CD4-positive, alpha-beta memory T cell (primary cell): ENCODE results near the gene PEAK3. TPM values are rescaled to one million over a fixed set of nuclear protein-coding genes. Genes with fewer than 3 reads are reported as not detected.

Experiments
- CTCF ChIA-PET: fragments of 350-600 bp; sonication (Branson Sonifier 250); formaldehyde crosslinking; loops from one replicate; lab custom pipeline; 2021; ENCODE audit warnings: inconsistent platforms; ENCODE audit not compliant: partially characterized antibody; lab: Charles Lee
- POLR2A ChIA-PET: fragments of 350-600 bp; sonication (Branson Sonifier 250); formaldehyde crosslinking; loops from one replicate; lab custom pipeline; 2021; ENCODE audit not compliant: partially characterized antibody; lab: Charles Lee
- DNase-seq, 5 donors: peaks; one replicate each; pipeline versions ENCODE4 v3.0.0 to v3.0.0-alpha.2; 2020 to 2022; ENCODE audit warnings: mixed read lengths in 1 of 5
- H3K27ac ChIP-seq: one replicate; pipeline ENCODE4 v1.7.0; 2013; ENCODE audit warnings: low read depth, low read length
- H3K27me3 ChIP-seq: 2 replicates; pipeline ENCODE4 v1.7.0; 2013; ENCODE audit warnings: mild to moderate bottlenecking, low read length, moderate library complexity; ENCODE audit not compliant: insufficient read depth
- H3K36me3 ChIP-seq: 2 replicates; pipeline ENCODE4 v1.7.0; 2013; ENCODE audit warnings: mild to moderate bottlenecking, low read length, moderate library complexity; ENCODE audit not compliant: insufficient read depth
- H3K4me1 ChIP-seq: 2 replicates; pipeline ENCODE4 v1.7.0; 2013; ENCODE audit warnings: mild to moderate bottlenecking, low read length, moderate library complexity; ENCODE audit not compliant: insufficient read depth
- H3K4me3 ChIP-seq, 2 donors: one replicate each; pipeline ENCODE4 v1.7.0; 2013; ENCODE audit warnings: low read length in 2 of 2, mild to moderate bottlenecking in 1 of 2
- H3K9me3 ChIP-seq, 2 donors: one replicate each; pipeline ENCODE4 v1.7.0; 2013; ENCODE audit warnings: low read length in 2 of 2, control low read depth in 1 of 2; ENCODE audit not compliant: control insufficient read depth in 1 of 2
- H3K27ac Mint-ChIP-seq, 7 donors: one replicate each; pipeline ENCODE4 v1.8.0; 2020 to 2021; ENCODE audit warnings: mixed read lengths in 7 of 7, mild to moderate bottlenecking in 6 of 7, inconsistent platforms in 3 of 7, moderate library complexity in 3 of 7
- H3K27me3 Mint-ChIP-seq, 2 donors: one replicate each; pipeline ENCODE4 v1.8.0; 2020 to 2021; ENCODE audit warnings: mixed read lengths in 2 of 2
- H3K36me3 Mint-ChIP-seq, 2 donors: one replicate each; pipeline ENCODE4 v1.8.0; 2020 to 2021; ENCODE audit warnings: mixed read lengths in 2 of 2, inconsistent platforms in 1 of 2, mild to moderate bottlenecking in 1 of 2
- H3K4me1 Mint-ChIP-seq, 4 donors: one replicate each; pipeline ENCODE4 v1.8.0; 2020 to 2021; ENCODE audit warnings: mixed read lengths in 4 of 4, mild to moderate bottlenecking in 1 of 4
- H3K4me3 Mint-ChIP-seq, 8 donors: one replicate each; pipeline ENCODE4 v1.8.0; 2020 to 2021; ENCODE audit warnings: mixed read lengths in 8 of 8, mild to moderate bottlenecking in 7 of 8, moderate library complexity in 6 of 8, inconsistent platforms in 3 of 8
- H3K9me3 Mint-ChIP-seq, 8 donors: one replicate each; pipeline ENCODE4 v1.8.0; 2020 to 2021; ENCODE audit warnings: mixed read lengths in 8 of 8, mild to moderate bottlenecking in 5 of 8, inconsistent platforms in 3 of 8, moderate library complexity in 1 of 8
- intact Hi-C: fragments of 100-400 bp; cut with micrococcal nuclease; formaldehyde crosslinking; loops from one replicate; pipeline ENCODE4 v1.15.1; 2023
- polyA plus RNA-seq, 2 donors: library from polyadenylated mRNA; unstranded; fragments of 300-500 nt; fragmentation: Illumina TruSeq; gene quantifications; one replicate each; pipeline ENCODE4 v1.2.3, GENCODE V29; 2021
- total RNA-seq, 2 experiments: library from RNA; stranded (reverse); gene quantifications; one replicate each; pipeline ENCODE4 v1.2.3, GENCODE V29; 2021

The PEAK3 gene
- total and polyA plus RNA-seq, 4 experiments from 2014 or later = 0.07 to 0.11 (median 0.07) TPM; not detected in 1

DNA sequence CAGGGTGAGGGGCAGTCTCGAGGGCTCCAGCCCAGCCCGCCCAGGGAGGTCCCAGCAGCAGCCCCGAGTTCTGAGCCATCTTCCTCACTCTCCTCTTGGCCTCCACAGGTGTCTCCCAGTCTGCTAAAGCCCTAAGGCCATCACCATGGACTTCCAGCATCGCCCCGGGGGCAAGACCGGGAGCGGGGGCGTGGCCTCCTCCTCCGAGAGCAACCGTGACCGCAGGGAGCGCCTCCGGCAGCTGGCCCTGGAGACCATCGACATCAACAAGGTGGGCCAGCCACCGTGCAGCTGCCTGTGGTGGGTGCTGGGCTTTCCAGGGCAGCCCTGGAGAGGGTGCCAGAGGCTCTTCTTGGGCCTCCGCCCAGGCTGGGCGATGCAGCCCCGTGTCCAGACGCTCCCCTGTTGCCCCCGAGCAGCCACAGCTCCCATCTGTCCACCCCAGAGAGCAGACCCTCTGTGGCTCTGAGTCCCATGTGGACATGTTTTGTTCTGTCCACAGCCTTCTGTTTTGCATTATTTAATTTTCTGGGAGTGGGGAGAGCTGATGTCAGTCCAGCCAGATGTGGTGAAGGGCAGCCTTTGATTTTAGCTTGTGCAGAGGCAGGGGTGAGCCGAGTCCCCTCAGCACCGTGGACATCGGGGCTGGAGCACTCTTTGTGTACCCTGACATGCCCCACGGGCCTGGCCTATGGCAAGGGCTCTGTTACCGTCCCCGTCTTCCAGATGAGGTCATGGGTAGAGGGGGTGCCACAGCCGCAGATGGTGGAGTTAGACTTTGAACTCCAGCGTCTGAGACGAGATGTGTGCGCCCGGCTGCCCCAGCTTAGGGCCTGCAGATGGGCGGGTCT lies 38.5 kb downstream of the PEAK3 start:
- peak overlapping the region in 2 of 8 donors; percentile 10 to 51 for H3K4me3 Mint-ChIP-seq
- no peaks in the 10 kb centered on the region for H3K9me3 Mint-ChIP-seq
- no peak for DNase-seq
- intact Hi-C loops = no loop called here
- no peaks in the 10 kb centered on the region for H3K27me3 ChIP-seq
- no peaks in the 10 kb centered on the region for H3K27me3 Mint-ChIP-seq
- peaks cover 23 to 43% of the 10 kb centered on the region in 2 donors for H3K36me3 Mint-ChIP-seq
- H3K36me3 ChIP-seq = peaks cover 53% of the 10 kb centered on the region
- no peak overlapping the region for H3K27ac ChIP-seq
- H3K4me1 ChIP-seq = peaks cover 52% of the 10 kb centered on the region
- H3K4me3 ChIP-seq = no peak overlapping the region
- H3K27ac Mint-ChIP-seq = peak overlapping the region in 1 of 7 donors; percentile 52
- peaks cover 27 to 53% (median 38%) of the 10 kb centered on the region in 4 donors for H3K4me1 Mint-ChIP-seq
- CTCF ChIA-PET = no interaction called here
- H3K9me3 ChIP-seq = no peaks in the 10 kb centered on the region
- POLR2A ChIA-PET = interaction anchor here (1.4 to 10.5 kb wide), 3 partner anchors 12 to 30 kb away, joined by 5 to 325 read pairs (median 9); partner anchors contain the start of genes AMH and JSRP1

DNA sequence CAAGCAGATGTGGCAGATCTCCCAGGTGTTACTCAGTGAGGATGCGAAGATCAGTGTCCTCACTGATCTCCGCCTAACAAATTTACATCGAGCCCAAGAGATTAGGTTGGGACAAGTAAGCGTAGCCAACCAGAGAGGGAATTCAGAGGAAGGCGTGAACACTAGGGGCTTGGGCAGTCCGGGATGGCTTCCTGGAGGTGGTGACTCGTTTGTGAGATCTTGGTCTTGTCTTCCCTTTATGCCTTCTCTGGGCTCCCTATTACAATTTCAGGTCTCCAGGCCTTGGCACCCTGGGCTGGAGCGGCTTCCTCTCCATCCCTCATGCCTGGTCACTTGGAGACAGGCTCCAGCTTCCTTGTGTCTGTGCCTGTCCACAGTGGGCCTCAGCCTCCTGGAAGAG lies 39.2 kb downstream of the PEAK3 start:
- CTCF ChIA-PET = no interaction called here
- DNase-seq = no peak
- Histone ChIP-seq H3K27me3 (no peaks in the 10 kb centered on the region), H3K4me1 (peaks cover 58% of the 10 kb centered on the region), H3K27ac (no peak overlapping the region), H3K4me3 (no peak overlapping the region), H3K36me3 (peaks cover 51% of the 10 kb centered on the region), H3K9me3 (no peaks in the 10 kb centered on the region)
- POLR2A ChIA-PET = interaction anchor here (1.4 to 10.5 kb wide), 3 partner anchors 13 to 31 kb away, joined by 5 to 325 read pairs (median 9); partner anchors contain the start of genes AMH and JSRP1
- peaks cover 25 to 45% of the 10 kb centered on the region in 2 donors for H3K36me3 Mint-ChIP-seq
- no peaks in the 10 kb centered on the region for H3K27me3 Mint-ChIP-seq
- H3K27ac Mint-ChIP-seq = peak overlapping the region in 5 of 7 donors; percentile 24 to 87 (median 67)
- peak overlapping the region in 5 of 8 donors; percentile 40 to 74 (median 58) for H3K4me3 Mint-ChIP-seq
- H3K4me1 Mint-ChIP-seq = peaks cover 33 to 60% (median 44%) of the 10 kb centered on the region in 4 donors
- intact Hi-C loops = no loop called here
- H3K9me3 Mint-ChIP-seq = no peaks in the 10 kb centered on the region

DNA sequence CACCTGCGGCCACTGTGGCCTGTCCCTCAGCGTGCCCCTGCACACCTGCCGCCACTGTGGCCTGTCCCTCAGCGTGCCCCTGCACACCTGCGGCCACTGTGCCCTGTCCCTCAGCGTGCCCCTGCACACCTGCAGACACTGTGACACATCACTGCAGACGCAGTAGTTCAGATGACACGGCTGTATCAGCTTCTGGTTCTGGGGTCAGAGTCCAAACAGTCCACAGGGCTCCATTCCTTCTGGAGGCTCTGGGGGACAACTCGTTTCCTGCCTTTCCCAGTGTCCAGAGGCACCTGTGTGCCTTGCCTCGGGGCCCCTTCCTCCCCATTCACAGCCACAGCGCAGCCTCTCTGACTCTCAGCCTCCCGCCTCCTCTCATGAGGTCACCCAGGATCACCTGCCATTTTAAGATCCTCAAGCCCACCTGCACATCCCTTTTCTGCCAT lies 39.9 kb downstream of the PEAK3 start:
- Histone ChIP-seq H3K27ac (no peak overlapping the region), H3K4me3 (no peak overlapping the region), H3K4me1 (peaks cover 65% of the 10 kb centered on the region), H3K36me3 (peaks cover 46% of the 10 kb centered on the region), H3K9me3 (no peaks in the 10 kb centered on the region), H3K27me3 (no peaks in the 10 kb centered on the region)
- no peaks in the 10 kb centered on the region for H3K9me3 Mint-ChIP-seq
- intact Hi-C loops = no loop called here
- H3K36me3 Mint-ChIP-seq = peaks cover 25 to 44% of the 10 kb centered on the region in 2 donors
- H3K4me1 Mint-ChIP-seq = peaks cover 36 to 66% (median 49%) of the 10 kb centered on the region in 4 donors
- peak overlapping the region in 3 of 7 donors; percentile 52 to 82 (median 71) for H3K27ac Mint-ChIP-seq
- ChIA-PET CTCF (no interaction called here), POLR2A (interaction anchor here (10.5 kb wide), 1 partner anchor 14 kb away, joined by 325 read pairs; the partner anchor contains the start of genes AMH and JSRP1)
- no peaks in the 10 kb centered on the region for H3K27me3 Mint-ChIP-seq
- no peak for DNase-seq
- peak overlapping the region in 6 of 8 donors; percentile 40 to 74 (median 54) for H3K4me3 Mint-ChIP-seq

DNA sequence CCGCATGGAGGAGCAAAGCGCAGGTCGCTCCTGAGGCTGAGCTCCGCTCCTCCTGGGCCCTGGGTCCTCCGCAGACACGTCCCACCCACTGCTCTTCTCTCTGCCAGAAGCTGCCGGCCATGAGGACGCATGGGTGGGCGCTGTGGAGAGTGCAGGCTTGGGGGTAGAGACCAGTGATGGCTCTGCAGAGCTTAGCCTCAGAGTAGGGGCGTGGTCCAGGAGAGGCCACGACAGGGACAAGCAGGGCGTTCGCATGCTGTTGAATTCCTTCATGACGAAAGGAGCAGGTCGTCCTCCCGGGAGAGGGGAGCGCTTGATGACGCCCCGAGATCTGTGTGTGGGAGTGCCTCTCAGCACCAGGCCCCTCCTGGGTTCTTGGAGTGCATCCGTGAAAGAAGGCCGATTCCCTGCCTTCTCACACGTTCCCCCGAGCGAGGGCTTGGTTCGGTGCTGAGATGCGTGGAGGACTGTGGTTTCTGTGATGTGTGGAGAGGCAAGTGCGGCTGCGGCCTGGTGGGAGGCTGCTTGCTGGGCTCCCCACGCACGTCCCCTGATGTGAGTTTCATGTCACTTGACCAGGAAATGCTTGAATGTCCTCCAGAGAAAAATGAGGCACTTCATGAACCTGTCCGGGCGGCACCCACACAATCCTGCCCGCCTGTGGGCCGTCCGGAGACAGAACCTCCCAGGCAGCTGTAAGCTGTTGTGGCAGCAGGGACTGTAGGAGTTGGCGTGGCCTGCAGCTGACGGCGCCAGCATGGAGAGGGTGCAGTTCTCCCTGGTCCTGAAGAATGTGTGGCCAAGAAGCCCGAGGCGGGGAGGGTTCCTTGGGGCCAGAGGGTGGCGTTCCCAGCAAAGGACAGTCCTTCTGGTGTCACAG lies 40.9 kb downstream of the PEAK3 start:
- Histone ChIP-seq H3K9me3 (no peaks in the 10 kb centered on the region), H3K4me1 (peaks cover 65% of the 10 kb centered on the region), H3K27ac (peak overlapping the region; percentile 98), H3K27me3 (no peaks in the 10 kb centered on the region), H3K4me3 (peak overlapping the region; percentile 63 to 88), H3K36me3 (peaks cover 36% of the 10 kb centered on the region)
- intact Hi-C loops = no loop called here
- Mint-ChIP-seq H3K36me3 (peaks cover 21 to 50% of the 10 kb centered on the region in 2 donors), H3K27me3 (peaks cover 2 to 5% of the 10 kb centered on the region in 2 donors), H3K9me3 (peaks cover 0 to 5% (median 0%) of the 10 kb centered on the region in 8 donors), H3K27ac (peak overlapping the region; percentile 88 to 99 (median 97)), H3K4me3 (peak overlapping the region; percentile 86 to 100 (median 98)), H3K4me1 (peaks cover 41 to 71% (median 53%) of the 10 kb centered on the region in 4 donors)
- no peak for DNase-seq
- POLR2A ChIA-PET = interaction anchor here (9.2 to 10.5 kb wide), 2 partner anchors 15 to 31 kb away, joined by 251 to 325 read pairs; partner anchors contain the start of genes AMH and JSRP1
- CTCF ChIA-PET = interaction anchor here (3.4 to 4.8 kb wide), 4 partner anchors 13 to 32 kb away, joined by 11 to 75 read pairs (median 43); no protein-coding TSS in a partner anchor

DNA sequence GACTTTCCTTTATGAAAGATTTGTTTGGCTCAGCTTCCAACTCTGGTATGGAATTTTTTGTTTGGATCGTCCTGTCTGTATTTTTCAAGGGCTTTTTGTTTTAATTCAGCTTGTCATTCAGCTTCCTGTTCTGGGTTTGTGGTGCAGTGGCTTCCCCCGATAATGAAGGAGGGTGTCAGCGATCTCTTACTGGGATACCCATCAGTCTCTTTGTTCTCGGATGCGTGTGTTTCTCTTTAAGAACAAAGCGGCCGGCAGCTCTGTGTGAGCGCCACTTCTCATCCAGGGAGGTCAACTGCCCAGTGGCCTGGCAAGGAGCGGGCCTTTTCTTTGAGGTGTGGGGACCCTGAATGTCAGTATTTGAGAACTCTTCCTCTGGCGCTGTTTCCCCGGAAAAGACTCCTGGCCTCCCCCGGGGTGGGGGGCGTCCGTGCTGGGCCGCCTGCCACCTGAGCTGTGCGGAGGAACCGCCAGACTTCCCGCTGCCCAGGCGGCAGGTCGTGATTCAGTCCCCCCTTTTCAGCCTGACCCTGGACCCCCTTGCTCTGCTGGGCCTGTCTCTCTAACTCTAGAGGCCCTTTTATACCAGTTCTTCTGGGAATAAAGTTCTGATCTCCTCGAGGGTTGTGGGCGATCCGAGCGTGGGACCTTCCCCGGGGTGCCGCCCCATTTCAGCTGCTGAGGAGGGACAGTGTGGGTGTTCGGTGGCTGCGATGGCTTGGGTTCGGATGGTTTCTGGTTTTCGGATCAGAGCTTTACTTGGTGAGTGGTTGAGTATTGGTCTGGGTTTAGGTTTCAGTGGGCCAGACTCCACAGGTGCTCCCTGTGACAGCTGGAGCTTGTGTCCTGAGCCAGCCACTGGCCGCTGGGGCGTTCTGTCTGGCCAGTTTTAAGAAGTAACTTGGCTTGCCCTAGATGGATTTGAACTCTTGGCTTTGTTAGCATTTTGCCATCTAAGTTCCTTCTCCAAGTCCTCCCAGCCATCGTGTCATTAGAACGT lies 41.9 kb downstream of the PEAK3 start:
- ChIA-PET CTCF (interaction anchor here (0.6 to 4.8 kb wide), 13 partner anchors 9 to 343 kb away, joined by 3 to 75 read pairs (median 4); partner anchors contain the start of genes AMH and AP3D1), POLR2A (interaction anchor here (1.1 to 10.5 kb wide), 11 partner anchors 16 to 238 kb away, joined by 3 to 325 read pairs (median 5); partner anchors contain the start of genes AMH, AP3D1, GADD45B and JSRP1)
- Histone ChIP-seq H3K4me1 (peaks cover 70% of the 10 kb centered on the region), H3K27me3 (no peaks in the 10 kb centered on the region), H3K4me3 (peak overlapping the region; percentile 63 to 88), H3K27ac (peak overlapping the region; percentile 98), H3K9me3 (no peaks in the 10 kb centered on the region), H3K36me3 (peaks cover 25% of the 10 kb centered on the region)
- peak; percentile 48 to 79 (median 56) for DNase-seq
- intact Hi-C loops = loop anchor here (5.0 kb wide), 1 partner anchor 237 kb away; the partner anchor contains the start of gene GADD45B
- Mint-ChIP-seq H3K4me1 (peaks cover 40 to 76% (median 58%) of the 10 kb centered on the region in 4 donors), H3K27me3 (peaks cover 2 to 5% of the 10 kb centered on the region in 2 donors), H3K4me3 (peak overlapping the region; percentile 86 to 100 (median 98)), H3K36me3 (peaks cover 16 to 49% of the 10 kb centered on the region in 2 donors), H3K9me3 (peaks cover 0 to 5% (median 0%) of the 10 kb centered on the region in 8 donors), H3K27ac (peak overlapping the region; percentile 92 to 99 (median 97))
